Panc1 (cell line): ENCODE data around the gene UBE2Q1.

Source experiments
- CTCF ChIP-seq: fragments of 450-650 bp; IDR thresholded peaks from 2 replicates; pipeline ENCODE4 v1.5.1; 2017; ENCODE audit warnings: mild to moderate bottlenecking
- POLR2AphosphoS5 ChIP-seq: IDR thresholded peaks from 2 replicates; pipeline ENCODE4 v1.6.1; 2012; ENCODE audit warnings: mild to moderate bottlenecking, low read depth, low read length, moderate library complexity
- REST ChIP-seq, 2 experiments: IDR thresholded peaks; 2 replicates each; pipeline ENCODE4 v1.6.1; 2011 to 2012; ENCODE audit warnings: low read depth in 2 of 2, control low read depth in 1 of 2, low read length in 1 of 2, mild to moderate bottlenecking in 1 of 2, moderate library complexity in 1 of 2; ENCODE audit not compliant: insufficient read depth in 1 of 2

- no peak for TF ChIP-seq CTCF
- no peak for TF ChIP-seq POLR2AphosphoS5
- TF ChIP-seq REST (IDR thresholded peaks at IDR 0.05; ENCODE audit: insufficient read depth in 1 of 2, low read depth in 2 of 2, low read length in 1 of 2), result no peak
Observed at GRCh38 chr1:154578058-154578418, 19.6 kb upstream of the UBE2Q1 start.
